ENCODE measurements around the gene SMAD6.

The SMAD6 gene

DNA sequence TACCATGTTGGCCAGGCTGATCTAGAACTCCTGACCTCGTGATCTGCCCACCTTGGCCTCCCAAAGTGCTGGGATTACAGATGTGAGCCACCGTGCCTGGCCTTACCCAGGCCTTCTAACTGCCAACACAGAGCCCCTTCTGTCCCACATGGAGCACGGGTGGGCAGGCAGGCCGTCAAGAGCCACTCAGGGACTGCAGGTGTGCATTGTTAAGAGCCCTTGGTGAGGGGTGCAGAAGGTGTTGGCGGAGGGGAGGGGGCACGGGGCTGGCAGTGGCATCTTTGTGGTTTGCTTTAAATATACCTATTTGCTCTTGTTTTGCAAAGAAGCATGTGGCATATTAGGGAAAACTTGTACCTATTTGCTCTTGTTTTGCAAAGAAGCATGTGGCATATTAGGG lies 37.3 kb downstream of the SMAD6 start:
- DNase-seq (ENCODE audit: low read depth in 3 of 3, low spot score in 1 of 3), result no peak

DNA sequence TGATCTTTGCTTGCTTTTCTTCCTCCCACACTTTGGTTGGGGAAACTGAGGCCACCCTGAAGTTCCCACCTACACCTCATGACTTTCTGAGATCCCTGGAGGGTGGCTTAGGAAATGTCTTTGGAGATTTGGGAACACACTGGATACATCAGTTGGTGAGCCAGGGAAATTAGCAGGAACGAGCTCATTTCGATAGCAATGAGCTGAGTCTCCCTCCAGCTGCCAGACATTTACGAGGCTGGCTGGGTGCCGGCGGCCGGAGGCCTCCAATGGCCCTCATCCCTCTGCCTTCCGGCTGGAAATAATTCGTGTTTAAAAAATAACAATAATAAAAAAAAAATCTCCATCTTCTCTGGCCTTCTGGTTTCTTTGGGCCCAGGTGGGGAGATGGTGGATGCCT lies 38.8 kb downstream of the SMAD6 start:
- DNase-seq (ENCODE audit: low read depth in 3 of 3, low spot score in 1 of 3), result no peak

DNA sequence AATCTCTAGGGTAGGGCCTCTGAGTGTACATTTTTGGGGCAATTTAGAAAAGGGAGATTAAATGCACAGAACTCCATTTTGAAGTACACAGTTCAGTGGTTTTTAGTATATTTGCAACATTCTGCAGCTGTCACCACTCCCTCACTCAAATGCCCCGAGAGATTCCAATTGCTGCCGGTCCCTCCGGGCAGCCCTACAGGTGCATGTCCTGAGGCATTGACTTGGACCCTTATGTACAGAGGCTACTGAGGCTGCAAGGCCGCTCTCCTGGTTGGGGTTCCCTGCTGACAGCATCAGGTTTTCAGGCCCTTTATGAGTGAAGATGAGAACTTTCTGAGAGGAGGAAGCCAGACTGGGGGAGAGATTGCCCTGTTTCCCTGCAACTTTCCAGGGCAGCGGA lies 39.6 kb downstream of the SMAD6 start:
- no peak for DNase-seq (ENCODE audit: low read depth in 3 of 3, low spot score in 1 of 3)

DNA sequence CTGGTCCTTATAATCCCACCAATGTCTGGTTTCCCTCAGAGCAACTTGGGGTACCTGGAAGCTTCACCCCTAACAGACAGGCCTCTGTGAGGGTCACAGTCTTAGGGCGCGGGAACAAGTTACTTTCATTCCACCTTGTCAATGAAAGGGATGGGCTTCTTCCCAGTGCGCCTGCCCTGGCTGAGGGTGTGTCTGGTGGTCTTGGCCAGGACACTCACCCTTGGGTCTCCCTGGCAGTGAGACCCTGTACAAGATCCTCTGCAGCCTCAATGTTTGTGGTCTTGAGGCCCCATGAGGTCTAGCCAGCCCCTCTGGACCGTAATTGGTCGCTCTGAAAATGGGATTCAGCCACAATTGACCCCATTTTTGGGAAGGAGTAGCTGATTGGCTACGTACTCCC lies 40.2 kb downstream of the SMAD6 start:
- DNase-seq (ENCODE audit: low read depth in 3 of 3, low spot score in 1 of 3), result no peak

DNA sequence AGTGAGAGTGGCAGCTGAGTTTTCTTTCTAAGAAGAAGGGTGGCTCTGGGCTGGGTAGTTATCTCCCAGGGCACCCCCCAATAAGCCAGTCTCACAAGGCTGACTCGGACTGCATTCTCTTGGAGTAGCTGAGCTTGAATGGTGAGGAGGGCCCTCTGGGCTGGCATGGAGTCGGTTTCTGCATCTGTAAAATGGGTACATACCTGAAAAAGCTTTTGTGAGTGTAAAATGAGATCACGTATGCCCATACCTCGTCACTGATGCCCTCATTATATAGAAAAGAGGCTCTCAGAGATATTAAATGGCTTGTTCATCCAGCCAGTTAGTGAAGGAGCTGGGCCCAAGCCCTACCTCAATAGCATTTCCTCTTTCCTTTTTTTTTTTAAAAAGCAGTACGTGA lies 41.2 kb downstream of the SMAD6 start:
- DNase-seq (ENCODE audit: low read depth in 3 of 3, low spot score in 1 of 3), result no peak

DNA sequence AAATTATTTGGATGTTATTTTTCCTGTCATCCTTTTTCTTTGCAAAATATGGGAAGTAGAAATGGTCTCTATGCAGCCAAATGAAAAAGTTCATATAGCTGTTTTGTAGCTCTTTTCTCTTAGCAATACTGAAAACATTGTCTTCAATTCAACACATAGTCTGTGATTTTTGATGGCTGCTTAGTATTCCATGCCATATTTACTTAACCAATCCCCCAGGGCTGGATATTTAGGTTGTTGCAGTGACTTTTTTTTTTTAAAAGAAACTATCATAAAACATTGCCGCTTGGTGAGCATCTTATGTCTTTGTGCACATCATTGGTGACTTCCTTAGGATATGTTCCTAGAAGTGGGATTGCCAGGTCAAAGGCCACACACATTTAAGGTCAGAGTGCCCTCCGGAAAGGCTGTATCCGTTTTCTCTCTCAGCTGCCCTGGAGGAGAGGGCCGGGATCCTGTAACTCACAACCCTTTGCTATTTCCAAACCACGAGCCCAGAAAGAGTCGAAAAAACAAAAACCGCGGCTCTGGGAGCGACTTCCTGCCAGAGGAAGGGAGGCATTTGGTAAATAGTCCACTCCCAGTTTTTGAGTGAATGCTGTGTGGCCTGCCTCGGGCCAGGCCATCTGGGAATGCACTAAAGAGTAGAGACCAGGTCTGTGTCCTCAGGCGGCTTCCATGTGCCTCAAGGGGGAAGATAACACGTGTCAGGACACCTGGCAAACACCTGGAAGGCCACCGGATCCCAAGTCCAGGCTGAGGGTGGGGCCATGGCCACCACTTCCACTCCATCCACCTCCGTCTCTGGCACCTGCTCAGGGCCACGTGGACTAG lies 41.9 kb downstream of the SMAD6 start:
- DNase-seq (ENCODE audit: low read depth in 3 of 3, low spot score in 1 of 3), result no peak

DNA sequence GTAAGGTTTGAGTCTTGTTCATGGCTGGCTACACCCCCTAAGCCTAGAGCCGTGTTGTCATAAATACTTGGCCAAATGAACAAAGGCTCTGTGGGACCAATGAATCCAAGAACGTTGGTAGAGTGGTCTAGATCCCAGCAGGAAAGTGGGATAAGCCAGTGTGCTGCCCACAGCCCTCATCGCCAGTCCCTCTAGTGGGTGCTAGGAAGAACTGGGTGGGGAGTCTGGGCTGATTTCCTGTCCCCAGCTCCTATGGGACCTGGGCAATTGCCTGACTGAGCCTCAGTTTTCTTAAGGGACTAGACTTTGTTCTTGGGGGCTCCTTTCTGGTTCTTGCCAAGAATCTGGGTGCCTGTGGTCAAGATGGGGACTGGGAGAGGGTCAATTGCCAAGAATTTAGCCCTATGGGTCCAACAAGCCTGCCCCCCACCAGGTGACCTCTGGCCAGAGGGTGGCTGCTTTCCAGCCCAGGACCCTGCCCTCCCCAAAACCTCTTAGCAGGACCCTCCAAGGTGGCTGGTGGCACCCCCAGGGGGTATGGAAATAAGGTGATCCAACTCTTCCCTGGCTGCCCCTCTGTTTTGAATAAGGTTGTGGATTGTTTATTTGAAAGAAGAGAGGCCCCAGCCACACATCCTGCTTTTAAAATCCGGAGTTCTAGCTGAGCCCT lies 42.7 kb downstream of the SMAD6 start:
- no peak for DNase-seq (ENCODE audit: low read depth in 3 of 3, low spot score in 1 of 3)

DNA sequence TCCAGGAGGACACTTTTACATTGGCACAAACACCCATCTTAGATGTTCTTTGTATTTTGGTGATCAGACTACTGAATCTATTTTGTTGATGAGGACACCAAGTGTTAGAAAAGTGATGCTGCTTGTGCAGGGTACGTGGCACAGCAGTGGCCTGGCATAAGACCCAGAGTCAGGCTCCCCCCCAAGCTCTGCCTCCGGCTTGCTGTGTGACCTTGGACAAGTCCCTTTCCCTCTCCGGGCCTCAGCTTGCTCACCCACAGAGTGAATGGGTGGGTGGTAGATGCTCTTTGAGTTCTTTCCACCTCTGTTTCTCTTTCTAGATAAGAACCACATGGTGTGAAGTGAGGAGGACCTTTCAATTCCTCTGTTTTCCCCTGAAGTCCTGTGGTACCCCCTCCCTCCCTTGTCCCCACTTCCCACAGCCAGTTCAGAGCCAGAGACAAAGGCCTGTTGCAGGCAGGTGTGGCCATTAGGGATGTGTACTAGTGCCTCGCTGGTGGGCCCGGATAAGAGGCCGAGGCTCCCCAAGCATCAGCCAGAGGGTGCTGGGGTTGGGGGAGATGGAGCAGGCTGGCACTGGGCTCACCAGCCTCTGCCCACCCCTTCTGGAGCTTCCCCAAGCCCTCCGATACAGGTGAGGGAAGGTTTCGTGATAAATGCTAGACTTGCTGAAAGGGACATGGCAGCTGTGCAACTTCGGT lies 43.6 kb downstream of the SMAD6 start:
- DNase-seq (ENCODE audit: low read depth in 3 of 3, low spot score in 1 of 3), result no peak

DNA sequence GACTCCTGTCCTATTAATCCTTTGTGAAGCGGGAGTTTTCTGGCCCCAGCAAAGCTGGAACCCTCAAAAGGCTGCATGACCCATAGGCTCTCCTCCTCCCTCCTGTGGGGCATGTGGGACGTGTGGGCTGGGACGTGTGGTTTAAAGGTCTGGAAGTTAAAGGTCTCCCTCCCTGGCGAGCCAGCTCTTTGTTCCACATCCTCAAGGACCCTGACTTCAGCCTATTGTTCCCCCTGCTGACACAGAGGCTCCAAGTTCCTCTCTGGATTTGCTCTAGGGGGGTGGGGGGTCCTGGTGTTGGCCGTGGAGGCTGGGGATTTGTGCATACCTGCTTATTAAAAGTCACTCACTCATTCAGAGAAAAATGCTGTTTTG lies 44.2 kb downstream of the SMAD6 start:
- DNase-seq (ENCODE audit: low read depth in 3 of 3, low spot score in 1 of 3), result no peak

DNA sequence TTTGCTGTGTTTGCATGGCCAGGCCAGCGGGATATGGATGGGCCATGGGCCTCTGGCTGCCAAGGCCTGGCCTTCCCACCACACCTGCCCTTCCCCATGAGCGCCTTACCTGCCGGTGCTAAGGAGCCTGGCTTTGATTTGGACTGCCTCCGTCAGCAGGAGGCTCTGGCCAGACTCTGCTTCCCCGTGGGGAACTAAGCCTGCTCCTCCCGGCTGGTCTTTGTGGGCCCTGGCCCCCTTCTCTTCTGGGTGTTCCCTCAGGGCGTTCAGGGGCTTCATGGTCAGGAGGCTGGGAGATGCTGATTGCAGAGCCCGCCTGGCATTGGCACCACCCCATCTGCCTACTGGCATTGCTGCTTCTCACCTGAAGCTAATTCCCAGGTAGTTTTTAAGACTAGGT lies 45.2 kb downstream of the SMAD6 start:
- DNase-seq (ENCODE audit: low read depth in 3 of 3, low spot score in 1 of 3), result no peak

DNA sequence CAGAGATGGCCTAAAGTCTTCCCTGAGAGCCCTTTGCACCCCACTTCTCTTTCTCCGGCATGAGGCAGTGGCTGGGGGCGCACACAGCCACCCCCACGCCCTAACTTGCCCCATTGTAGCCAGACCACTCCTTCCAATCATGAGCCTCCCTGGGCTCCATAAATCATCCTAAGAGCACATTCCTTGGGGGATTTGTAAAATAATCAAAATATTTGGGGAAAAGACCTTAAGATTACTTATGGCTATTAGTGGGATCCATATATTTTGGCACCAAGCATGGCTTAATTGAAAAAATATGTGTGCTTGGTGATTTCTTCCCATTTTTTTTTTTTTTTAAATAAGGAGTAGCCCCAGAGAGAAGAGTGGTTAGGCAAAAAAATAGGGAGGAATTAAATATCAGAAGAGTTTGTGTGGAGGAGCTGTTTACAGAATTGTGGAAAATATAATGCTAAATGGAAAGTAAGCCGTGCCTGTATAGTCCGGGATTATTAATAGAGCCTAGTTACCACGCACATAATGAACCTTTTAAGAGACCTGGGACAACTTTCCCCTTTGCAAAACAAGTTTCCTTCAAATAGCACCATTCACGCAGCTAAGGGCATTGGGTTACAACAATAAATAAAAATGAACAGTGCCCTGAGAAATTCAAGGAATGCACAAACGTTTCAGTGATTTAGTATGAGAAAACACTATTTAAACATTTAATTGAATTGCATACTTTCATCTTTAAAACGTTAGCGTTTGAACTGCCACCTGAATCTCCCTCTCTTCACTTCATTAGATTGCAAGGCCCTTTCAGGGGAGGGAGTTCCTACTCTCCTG lies 46.1 kb downstream of the SMAD6 start:
- DNase-seq (ENCODE audit: low read depth in 3 of 3, low spot score in 1 of 3), result no peak

DNA sequence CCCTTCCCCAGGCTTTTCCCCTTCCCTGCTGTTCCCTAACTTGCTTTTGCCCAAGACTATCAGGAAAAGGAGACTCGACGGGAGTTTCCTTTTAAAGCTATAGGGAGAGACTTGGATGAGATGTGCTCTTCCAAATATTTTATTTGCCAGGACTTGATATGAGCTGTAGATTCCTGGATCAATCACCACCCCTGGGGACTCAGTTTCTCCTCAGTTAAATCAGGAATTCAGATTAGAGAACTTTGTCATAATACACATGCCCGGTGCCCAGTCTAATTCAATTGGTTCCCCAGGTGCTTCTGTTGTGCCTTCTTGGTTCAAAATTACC lies 46.6 kb downstream of the SMAD6 start:
- no peak for DNase-seq (ENCODE audit: low read depth in 3 of 3, low spot score in 1 of 3)

DNA sequence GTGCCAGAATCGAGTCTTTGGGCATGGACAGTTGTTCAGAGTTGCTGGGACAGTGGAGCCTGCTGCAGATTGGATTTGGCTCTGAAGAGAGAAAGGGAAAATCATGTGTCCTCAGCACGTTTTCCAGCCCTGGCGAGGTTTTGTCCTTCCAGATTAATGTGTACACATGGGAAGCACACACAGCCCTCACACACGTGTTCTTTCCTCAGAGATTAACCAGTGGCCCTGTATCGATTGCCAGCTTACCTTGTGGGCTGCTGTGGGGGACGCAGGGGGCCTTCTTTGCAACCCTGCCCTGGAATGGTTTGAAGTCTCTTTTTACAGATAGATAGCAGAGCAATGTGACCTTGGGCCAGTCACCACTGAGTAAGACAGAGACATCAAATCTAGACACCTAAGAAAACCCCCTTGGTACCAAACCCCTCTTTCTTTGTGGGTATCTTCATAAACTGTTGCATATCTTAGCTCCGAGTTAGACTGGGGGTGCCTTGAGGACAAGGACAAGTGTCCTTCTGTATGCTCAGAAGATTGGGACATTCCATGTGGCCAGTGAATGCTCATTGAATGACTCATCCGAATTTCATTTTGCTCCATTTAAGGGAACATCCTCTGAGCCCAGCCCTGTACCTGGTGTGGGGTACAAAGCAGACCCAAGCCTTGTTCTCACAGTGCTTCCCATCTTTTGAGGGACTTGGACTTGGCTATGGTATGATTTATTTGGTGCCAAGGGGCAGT lies 48.0 kb downstream of the SMAD6 start:
- no peak for DNase-seq (ENCODE audit: low read depth in 3 of 3, low spot score in 1 of 3)

DNA sequence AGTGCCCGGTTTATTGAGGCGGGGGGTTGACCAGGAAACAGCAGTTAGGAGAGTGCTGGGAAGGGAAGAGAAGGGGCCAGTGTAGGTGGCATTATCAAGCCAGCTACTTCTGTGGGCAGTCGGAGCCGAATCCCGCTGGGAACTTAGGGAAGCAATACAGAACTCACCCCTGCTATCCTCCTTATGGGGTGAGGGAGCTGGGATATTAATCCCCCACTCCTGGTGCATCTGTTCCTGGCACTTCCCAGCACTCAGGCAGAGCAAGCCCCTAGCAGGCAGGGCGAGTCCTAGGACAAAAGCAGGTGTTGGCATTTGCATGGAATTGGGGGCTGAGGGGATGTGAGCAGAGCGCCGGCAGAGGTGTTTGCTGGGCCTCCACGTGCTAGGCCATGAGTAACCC lies 48.6 kb downstream of the SMAD6 start:
- DNase-seq (ENCODE audit: low read depth in 3 of 3, low spot score in 1 of 3), result no peak

DNA sequence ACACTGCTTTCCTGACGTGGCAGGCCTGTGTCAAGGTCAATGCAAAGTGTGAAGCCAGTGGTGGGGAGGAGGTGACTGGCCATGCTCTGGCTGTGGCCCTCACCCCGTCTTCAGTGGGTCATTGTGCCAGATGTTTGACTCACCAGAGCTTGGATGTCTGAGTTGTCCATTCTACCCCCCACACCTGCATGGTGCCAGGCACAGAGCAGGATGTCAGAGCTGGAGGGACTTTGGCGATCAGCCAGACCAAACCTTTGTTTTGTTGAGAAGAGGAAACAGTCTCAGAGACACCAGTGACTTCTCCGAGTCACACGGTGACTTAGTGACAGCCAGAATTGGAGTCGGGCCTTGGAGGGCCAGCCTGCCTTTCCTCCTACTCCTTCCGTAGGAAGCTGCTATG lies 49.5 kb downstream of the SMAD6 start:
- DNase-seq (ENCODE audit: low read depth in 3 of 3, low spot score in 1 of 3), result no peak

DNA sequence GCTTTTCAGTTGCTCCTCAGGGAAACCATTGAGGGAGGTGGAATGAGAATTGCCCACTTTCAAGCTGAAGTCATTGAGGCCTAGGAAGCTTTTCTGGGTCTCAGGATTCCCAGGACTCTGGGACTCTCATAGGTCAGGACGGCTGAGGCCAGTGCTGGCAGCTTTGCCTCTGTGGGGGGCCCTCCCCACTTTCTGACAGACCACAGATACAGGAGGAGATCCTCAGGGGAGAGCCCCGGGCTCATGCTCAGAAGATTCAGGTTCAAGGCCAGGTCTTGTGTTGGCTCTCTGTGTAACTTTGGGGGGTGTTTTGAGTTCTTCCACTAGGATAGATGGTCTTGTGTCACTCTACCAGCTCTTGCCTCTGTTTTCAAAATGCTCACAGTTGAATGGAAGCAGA lies 50.0 kb downstream of the SMAD6 start:
- DNase-seq (ENCODE audit: low read depth in 3 of 3, low spot score in 1 of 3), result no peak

DNA sequence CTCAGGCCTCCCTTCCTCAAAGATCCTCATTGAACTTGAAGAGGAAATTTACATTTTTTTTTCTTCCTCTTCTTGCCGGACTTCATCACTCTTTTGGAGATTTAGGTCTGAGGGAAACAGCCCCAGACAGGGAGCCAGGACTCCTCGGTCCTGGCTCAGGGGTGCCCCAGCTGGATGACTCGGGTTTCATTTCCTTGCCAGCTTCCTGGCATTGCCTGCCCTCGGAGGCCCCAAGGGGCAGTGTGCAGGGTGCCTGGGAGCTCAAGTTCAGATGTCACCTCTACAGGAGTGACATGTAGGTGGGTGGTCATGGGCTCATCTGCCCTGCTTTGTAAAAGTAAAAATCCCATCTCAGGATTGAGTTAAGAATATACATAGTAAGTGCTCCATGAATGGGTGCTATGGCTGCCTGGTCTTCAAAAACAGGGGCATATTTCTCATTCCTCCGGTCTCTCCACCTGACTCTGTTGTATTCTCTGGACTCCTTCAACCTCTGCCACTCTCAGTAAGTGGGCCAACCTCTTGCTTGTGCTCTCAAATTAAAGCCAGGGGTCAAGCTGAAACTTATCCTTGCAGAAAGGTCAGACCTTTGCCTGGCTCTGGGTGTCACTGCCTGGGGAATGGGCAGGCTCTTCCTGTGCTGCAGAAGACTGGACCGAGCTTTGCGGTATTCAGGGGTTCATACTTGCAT lies 51.8 kb downstream of the SMAD6 start:
- DNase-seq (ENCODE audit: low read depth in 3 of 3, low spot score in 1 of 3), result no peak

DNA sequence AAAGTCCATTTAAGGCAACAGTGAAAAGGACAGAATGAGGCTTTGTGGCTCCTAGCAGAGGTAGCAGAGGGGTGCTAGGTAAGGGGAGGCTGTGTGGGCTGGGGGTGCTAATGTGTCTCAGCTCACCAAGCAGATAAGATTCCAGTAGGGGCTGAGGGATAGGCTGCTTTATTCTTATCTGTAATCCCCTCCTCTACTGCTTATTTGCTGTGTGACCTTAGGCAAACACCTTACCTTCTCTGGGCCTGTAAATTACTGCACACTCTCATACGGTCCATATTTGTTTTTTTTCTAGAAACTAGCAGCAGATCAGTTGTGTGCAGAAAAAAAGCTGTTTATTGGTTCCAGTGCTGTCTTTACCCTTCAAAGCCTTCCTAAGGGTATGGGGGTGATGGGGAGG lies 52.8 kb downstream of the SMAD6 start:
- DNase-seq (ENCODE audit: low read depth in 3 of 3, low spot score in 1 of 3), result no peak

DNA sequence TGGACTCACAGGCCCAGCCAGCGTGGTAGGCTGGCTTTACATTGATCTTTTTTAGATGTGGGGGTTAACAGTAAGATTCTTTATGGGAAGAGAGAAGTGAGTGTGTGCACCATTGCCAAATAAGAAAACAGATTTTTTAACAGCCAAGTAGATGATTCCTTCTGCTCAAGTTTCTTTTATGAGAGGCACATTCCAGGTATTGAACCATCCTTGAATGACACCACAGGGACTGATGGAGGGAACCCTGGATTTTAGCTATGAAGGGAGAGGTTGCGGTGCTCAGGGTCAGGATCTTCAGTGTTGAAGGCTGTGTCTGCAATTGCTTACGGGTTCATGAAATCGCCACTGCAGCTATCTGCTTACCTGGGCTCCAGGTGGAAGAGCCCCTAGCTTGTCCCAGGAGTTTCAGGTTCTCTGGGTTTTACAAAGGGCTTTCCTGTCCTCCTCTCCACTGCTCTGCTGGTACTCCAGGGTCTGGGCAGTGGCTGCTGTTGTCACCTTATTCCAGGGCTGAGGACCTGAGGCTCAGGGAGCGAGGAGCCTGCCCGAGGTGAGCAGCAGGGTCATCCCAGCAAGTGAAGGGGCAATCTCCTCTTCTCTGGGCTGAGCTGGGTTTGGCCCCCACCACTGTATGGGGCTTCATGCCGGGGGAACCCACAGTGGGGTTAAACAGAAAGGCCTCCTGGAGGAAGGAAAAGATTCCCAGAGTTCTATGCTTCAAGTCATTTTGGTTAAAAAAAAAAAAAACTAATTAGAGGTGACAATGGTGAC lies 53.4 kb downstream of the SMAD6 start:
- no peak for DNase-seq (ENCODE audit: low read depth in 3 of 3, low spot score in 1 of 3)

DNA sequence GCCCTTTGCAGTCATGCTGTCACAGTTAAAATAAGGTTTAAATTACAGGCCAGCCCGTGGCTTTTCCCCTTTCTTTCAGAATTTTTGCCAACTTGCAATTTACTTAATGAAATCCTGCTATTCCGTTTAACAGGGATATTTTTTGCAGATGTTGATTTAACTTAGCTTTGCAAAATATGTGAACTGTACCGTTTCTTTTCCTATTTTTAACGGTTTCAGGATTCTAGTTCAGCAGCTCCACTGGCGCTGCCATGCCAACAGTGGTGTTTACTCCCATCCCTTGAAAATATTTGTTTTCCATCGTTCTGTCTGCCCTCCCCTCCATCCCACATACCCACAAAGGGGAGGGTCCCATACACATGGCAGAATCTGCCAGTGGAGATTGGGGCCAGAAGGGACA lies 54.3 kb downstream of the SMAD6 start:
- no peak for DNase-seq (ENCODE audit: low read depth in 3 of 3, low spot score in 1 of 3)

Measured in stimulated activated CD4-positive, alpha-beta T cell treated with anti-CD3 and anti-CD28 coated beads, TNF-alpha, amount 100 ng/mL, for 1 hour (primary cell).